SH-SY5Y (cell line): ENCODE measurements around the gene VAV2.

Source experiments
- GATA2 ChIP-seq: IDR thresholded peaks from 2 replicates; pipeline ENCODE4 v1.6.1; 2011; ENCODE audit warnings: mild to moderate bottlenecking, low read depth, low read length
- GATA3 ChIP-seq: IDR thresholded peaks from 2 replicates; pipeline ENCODE4 v1.6.1; 2011; ENCODE audit warnings: low read depth, mild to moderate bottlenecking, low read length, moderate library complexity

GRCh38 chr9:133917375-133917774 lies 74.7 kb downstream of the VAV2 start:
- TF ChIP-seq GATA2 (no peak), GATA3 (no peak)
